Left cardiac atrium (tissue), 4 donors: ENCODE data around the gene PAH. TPM values are rescaled to one million over a fixed set of nuclear protein-coding genes. Genes with fewer than 3 reads are reported as not detected.
A peak's percentile ranks its signal among the peaks of the same experiment; 100 is the strongest.
"Not testable (repeated sequence)": the region's sequence is repeated elsewhere in the genome, so short reads cannot be mapped to it uniquely, and the experiment has no call there.

Experiments
- ATAC-seq, 2 donors: fragments of 200-7000 bp; cut with Tn5 transposase; one replicate each; pipeline ENCODE4 v1.9.1; 2020; ENCODE audit warnings: mild to moderate bottlenecking in 2 of 2, moderate library complexity in 2 of 2
- DNase-seq: peaks from one replicate; pipeline ENCODE4 v3.0.0-alpha.2; 2020
- intact Hi-C, 2 donors: fragments of 100-400 bp; cut with DNase I; formaldehyde crosslinking; loops; one replicate each; pipeline versions ENCODE4 v1.14.1 to v1.15.1; 2022 to 2023
- total RNA-seq, 2 donors: library from RNA; stranded (reverse); fragmentation: NEBNext Ultra II Directional; extraction: Animal tissue kit (Norgen Biotek cat#: 25700); gene quantifications; one replicate each; pipeline ENCODE4 v1.2.1, GENCODE V29; 2021
- donor health status: DM: no; HTN: yes; CAD: no.
- donor health status: DM: no; HTN: yes; CAD: no; lungs with severe emphysema.
- donor health status: DM: yes; HTN: yes; CAD: no.
- donor health status: Dilated cardiomyopathy.

The PAH gene
- total RNA-seq, 2 donors from 2014 or later, result 0.32 TPM; not detected in 1

DNA sequence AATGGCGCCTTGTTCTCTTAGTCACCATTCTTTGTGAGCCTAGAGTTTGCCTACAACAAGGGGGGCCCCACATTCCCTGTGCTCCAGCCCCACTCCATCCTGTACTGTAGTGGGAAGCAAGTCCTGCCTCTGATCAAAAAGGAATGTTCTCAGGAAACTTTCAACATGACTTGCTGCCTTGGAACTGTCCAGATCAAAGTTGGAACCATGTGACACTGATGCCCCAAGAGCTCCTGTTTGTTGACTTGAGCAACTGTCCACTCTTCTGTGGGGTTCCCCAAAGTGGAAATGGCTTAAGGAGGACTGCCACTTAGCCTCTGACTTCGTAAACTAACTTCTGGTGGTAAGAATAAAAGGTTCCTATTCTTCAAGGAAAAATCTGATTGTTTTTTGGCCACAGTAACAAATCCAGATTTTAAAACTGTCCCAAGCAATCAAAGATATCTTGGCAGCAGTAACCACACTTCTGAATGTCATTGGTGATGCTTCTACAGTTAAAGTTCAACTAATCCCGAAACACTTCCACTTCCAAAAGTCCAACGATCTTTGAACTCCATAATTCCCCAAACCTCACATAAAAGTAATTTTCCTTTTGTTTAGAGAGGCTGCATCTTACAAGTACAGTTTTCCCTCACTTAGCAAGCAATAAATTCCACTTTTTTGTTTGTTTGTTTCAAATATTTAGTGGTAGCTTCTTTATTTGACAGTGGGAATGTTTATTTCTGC is 67.2 kb downstream of the PAH start:
- intact Hi-C loops, result no loop called here
- DNase-seq, result no peak
- ATAC-seq, result no peak

DNA sequence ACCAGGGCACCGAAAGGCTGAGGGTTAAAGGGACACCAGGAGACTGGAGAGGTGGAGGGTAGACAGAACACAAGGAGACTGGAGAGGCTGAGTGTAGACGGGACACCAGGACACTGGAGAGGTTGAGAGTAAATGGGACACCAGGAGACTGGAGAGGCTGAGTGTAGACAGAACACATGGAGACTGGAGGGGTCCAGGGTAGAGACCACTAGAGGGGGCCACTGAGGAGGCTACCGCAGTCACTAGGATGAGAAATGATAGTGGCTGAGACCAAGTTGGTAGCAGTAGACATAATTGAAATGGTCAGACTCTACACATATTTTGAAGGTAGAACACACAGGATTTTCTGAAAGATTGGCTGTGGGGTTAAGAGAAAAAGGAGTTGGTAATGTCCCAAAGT is 68.2 kb downstream of the PAH start:
- ATAC-seq, result no peak
- DNase-seq, result no peak
- intact Hi-C loops, result no loop called here

DNA sequence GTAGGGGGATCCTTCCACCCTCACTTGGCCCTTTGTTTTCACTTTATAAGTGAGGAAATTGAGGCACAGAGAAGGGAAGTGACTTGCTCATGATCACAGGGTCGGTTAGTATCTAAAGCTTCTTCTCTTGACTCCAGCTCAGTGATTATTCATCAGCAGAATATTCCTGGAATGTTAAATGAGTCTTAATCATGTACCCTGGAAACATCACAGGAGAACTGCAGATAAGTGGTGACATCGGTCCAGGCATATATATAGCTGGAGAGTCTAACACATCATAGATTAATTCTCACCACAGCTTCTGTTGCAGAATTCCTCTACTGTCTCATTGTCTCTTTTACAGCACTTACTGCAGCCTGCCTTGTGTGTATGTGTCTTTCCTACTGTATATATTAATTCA is 69.9 kb downstream of the PAH start:
- DNase-seq, result no peak
- intact Hi-C loops, result no loop called here
- ATAC-seq, result no peak

DNA sequence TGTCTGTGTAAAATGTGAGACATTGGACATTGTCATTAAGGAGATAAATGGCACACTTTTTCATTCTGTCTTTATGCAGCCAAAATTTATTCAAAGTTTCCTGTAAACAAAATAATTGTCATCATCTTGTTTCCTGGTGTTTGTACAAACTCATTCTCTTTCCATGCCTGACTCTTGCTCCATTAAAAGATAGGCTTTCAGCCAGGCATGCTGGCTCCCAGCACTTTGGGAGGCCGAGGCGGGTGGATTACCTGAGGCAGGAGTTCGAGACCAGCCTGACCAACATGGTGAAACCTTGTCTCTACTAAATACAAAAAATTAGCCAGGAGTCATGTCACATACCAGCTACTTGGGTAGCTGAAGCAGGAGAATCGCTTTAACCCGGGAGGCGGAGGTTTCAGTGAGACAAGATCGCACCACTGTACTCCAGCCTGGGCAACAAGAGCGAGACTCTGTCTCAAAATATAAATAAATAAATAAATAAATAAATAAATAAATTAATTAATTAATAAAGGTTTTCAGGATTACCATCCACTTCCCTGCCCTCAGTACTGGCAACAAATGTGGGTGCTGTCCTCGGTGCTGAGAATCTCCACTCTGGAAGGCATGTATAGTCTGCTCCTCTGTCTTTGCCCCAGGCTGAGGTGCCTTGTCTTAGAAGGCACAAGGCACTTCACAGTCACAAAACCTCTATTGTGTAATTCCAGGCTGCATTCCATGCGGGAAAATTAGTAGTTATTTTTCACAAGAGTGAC is 83.2 kb downstream of the PAH start:
- intact Hi-C loops, result no loop called here
- ATAC-seq (no peak), DNase-seq (no peak)

GRCh38 chr12:102832826-102833225 is 84.2 kb downstream of the PAH start:
- ATAC-seq, intact Hi-C loops, DNase-seq: not testable (repeated sequence)

GRCh38 chr12:102824218-102824835 is 92.7 kb downstream of the PAH start:
- ATAC-seq, result peak; percentile 63 to 88
- intact Hi-C loops, result no loop called here
- peak; percentile 39 for DNase-seq

DNA sequence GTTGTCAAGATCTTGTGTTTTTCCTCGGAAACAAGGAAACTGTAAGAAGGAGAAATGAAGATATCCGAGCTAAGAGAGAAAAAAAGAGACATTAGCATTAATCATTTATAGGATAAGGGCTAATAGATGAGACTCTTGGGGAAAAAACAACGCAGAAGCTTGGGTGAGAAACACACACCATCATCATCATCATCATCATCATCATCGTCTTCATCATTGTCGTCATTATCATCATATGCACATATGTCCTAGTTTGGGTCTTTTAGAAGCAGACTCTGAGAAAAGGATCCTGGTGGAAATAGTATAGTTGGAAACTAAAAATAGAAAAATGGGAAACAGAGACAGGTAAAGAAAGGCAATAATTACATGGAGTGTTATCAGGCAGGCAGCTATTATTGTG is 95.9 kb downstream of the PAH start:
- no peak for ATAC-seq
- intact Hi-C loops, result no loop called here

DNA sequence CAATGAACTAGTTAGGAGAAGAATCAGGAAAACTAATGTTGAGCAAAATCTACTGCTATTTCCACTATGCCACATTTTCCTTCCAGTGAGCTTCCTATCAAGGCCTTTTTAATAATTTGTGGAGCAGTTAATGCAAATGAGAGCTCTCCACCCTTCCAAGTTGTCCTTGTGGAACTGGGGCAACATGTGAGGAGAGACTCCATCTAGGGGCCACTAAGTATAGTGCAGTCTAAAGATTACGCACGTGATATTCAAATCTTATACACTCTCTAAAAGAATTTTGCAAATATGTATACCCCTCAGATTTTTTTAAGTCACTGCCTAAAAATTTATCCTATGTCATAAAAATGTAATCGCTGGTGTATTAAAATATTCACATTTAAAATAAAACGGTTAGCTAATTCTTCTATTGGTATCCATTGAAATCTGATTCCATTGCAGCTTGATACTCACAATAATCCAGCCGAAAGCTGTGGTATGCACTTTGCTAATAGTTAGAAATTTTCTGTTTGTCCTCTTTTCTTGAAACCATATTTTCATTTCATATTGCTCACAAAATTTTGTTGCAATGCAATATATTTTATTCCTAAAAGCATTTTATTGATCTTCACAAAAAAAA is 100.1 kb downstream of the PAH start:
- peak; percentile 38 to 47 for ATAC-seq
- intact Hi-C loops, result no loop called here
- DNase-seq, result no peak

More for the DNA sequence above, 95.9 kb downstream of the PAH start:
- DNase-seq, result no peak

- ATAC-seq (peak in 1 of 2 donors; percentile 81), DNase-seq (no peak)
- intact Hi-C loops, result no loop called here
Observed at GRCh38 chr12:102814691-102815367, 102.2 kb downstream of the PAH start.

DNA sequence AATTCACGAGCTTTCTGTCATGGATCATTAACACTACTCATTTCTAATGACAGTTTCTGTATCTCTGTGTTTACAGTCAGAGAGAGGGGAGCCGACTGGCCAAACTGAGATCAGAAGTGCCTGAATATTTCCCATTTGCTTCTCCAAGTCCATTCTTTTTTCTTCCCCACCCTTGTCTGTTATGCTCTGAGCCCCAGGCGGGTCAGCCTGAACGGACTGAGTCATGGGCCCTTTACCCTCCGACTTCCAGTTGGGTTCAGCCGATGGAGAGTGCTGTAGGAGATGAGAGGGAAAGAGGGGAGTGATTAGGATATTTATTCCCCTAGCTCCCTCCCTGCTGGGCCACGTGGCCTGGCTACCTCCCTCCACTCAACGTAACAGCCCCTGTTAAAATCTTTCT is 104.7 kb downstream of the PAH start:
- ATAC-seq (no peak), DNase-seq (no peak)
- intact Hi-C loops, result no loop called here

DNA sequence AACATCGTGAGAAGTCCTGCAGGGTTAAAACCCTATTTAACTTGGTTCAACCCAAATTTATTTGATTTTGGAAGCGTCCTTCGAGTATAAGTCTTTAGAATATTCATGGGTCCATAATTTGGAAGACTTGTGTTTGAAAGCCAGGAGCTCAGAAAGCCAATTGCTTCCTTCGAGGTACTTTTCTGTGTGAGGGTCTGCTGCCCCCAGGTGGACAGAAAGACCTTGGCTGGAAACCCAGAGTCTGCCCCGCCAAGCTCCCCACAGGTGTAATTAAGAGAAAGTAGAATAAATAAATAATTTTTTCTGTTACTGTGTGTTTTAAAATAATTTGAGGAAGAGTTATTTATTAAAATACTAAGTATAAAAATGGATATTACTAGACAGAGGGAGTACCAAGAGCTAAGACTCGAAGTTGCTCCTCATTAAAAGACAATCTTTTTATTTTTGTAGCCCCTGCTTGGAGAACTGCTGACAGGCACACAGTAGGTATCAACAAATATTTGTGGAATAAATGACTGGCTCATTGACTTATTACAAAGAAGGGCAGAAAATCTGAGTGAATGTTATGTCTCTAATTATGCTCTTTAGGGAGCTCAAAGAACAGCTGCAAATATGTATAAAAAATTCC is 105.8 kb downstream of the PAH start:
- ATAC-seq (no peak), DNase-seq (no peak)
- intact Hi-C loops, result no loop called here

GRCh38 chr12:102808412-102808811 is 108.6 kb downstream of the PAH start:
- intact Hi-C loops, result no loop called here
- ATAC-seq, result no peak
- DNase-seq, result no peak

DNA sequence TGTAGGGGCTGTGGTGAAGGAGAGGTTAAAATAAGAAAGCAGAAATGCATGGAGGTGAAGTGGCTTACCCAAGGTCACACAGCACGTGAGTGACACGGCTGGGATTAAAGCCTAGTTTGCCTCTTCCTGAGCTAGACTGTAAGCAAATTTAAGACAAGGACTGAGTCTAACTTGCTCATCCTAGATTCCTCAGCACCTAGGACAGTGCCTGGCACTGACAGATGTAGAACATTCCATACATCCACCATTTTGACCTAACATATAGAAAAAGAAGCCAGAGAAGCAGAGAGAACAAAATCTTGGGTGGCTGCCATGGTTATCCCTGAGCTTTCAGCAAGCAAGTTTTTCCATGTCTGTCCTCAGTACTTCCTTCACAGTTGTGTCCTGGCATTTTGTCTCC is 110.5 kb downstream of the PAH start:
- no peak for DNase-seq
- intact Hi-C loops, result no loop called here
- no peak for ATAC-seq

DNA sequence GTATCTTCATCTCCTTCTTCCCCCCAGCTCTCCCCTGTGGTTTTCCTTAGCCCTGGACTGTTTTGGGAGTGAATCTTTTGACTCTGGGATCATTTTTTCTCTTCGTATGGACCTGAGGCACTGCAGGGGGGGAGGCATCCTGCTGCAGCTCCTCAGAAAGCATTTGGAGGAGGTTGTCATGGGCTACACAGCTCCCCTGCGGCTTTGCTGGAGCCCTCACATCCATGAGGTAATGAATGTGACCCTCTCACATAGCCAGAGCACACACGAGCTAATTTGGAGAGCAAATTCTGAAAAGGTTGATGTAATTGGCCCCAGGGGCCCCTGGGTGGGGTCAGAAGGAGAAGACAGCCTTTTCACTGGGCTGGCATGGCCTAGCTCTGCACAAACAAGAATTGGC is 110.9 kb downstream of the PAH start:
- ATAC-seq (no peak), DNase-seq (no peak)
- intact Hi-C loops, result no loop called here

GRCh38 chr12:102800565-102800964 is 116.5 kb downstream of the PAH start:
- intact Hi-C loops, result no loop called here
- ATAC-seq (no peak), DNase-seq (no peak)

GRCh38 chr12:102799229-102799628 is 117.8 kb downstream of the PAH start:
- intact Hi-C loops, result no loop called here
- ATAC-seq (no peak), DNase-seq (no peak)

DNA sequence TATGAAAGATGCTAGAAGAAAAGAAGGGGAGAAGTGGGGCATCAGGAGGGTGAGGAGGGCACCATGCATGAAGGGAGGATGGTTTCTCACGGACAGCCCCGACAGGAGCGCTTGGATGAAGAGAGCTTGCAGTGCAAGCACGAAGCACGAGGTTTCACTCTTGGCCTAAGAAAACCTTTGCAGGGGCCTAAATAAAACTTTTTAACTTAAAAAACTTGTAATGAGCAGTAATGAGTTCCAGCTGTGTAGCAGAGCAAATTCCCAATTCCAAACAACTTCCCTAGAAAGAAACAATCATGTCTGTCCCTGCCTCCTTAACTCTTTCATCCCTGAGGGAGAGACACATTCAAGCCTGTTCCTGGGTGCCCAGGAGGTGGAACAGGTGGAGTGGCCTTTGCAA is 119.5 kb downstream of the PAH start:
- ATAC-seq (no peak), DNase-seq (no peak)
- intact Hi-C loops, result no loop called here

- DNase-seq (no peak), ATAC-seq (no peak)
- intact Hi-C loops, result no loop called here
Observed at GRCh38 chr12:102793921-102794320, 123.1 kb downstream of the PAH start.
